ENCODE measurements around the gene SPHK2.

The SPHK2 gene

GRCh38 chr19:48639483-48640375 is 20.4 kb downstream of the SPHK2 start:
- Histone ChIP-seq H2BK5ac (ENCODE audit: low read length) (no peak overlapping the region), H4K8ac (ENCODE audit: low read depth, low read length) (no peak overlapping the region), H3K23ac (ENCODE audit: low read length) (no peak overlapping the region), H3K9ac (ENCODE audit: low read length) (no peak overlapping the region), H3K4me3 (ENCODE audit: low read length) (no peak overlapping the region), H3K4me1 (ENCODE audit: control insufficient read depth, low read depth, low read length) (peaks cover 7% of the 10 kb centered on the region), H2AK5ac (ENCODE audit: low read length) (no peak overlapping the region), H3K4ac (ENCODE audit: low read depth, low read length) (no peak overlapping the region), H3K36me3 (ENCODE audit: control insufficient read depth, insufficient read depth, low read length) (no peaks in the 10 kb centered on the region), H4K5ac (ENCODE audit: low read length) (no peak overlapping the region), H3K27ac (ENCODE audit: low read depth, low read length) (no peak overlapping the region), H3K56ac (ENCODE audit: low read length) (no peak overlapping the region), H3K79me1 (ENCODE audit: low read length) (no peaks in the 10 kb centered on the region), H2BK120ac (ENCODE audit: low read depth, low read length) (no peak overlapping the region), H3K18ac (ENCODE audit: low read length) (no peak overlapping the region), H3K79me2 (ENCODE audit: control insufficient read depth, insufficient read depth, low read length) (no peaks in the 10 kb centered on the region), H3K4me2 (ENCODE audit: low read length) (no peak overlapping the region), H3K27me3 (ENCODE audit: insufficient read depth, low read length, poor library complexity) (peaks cover 9% of the 10 kb centered on the region), H2BK15ac (replicated peaks; ENCODE audit: low read depth) (no peak overlapping the region)
- WGBS (ENCODE audit: extremely low coverage, insufficient coverage, low lambda C conversion rate): no CpG with 5 or more reads among the region's 33 CpGs
- DNase-seq: no peak

GRCh38 chr19:48641850-48642249 is 22.5 kb downstream of the SPHK2 start:
- no peaks in the 10 kb centered on the region for H3K79me2 ChIP-seq (ENCODE audit: control insufficient read depth, insufficient read depth, low read length)
- no peak overlapping the region for H2BK15ac ChIP-seq (replicated peaks; ENCODE audit: low read depth)
- H3K56ac ChIP-seq (ENCODE audit: low read length): no peak overlapping the region
- no peak overlapping the region for H3K27ac ChIP-seq (ENCODE audit: low read depth, low read length)
- H3K4me3 ChIP-seq (ENCODE audit: low read length): no peak overlapping the region
- H2BK120ac ChIP-seq (ENCODE audit: low read depth, low read length): no peak overlapping the region
- DNase-seq: no peak
- no peaks in the 10 kb centered on the region for H3K27me3 ChIP-seq (ENCODE audit: insufficient read depth, low read length, poor library complexity)
- H3K4ac ChIP-seq (ENCODE audit: low read depth, low read length): no peak overlapping the region
- H3K23ac ChIP-seq (ENCODE audit: low read length): no peak overlapping the region
- no peaks in the 10 kb centered on the region for H3K79me1 ChIP-seq (ENCODE audit: low read length)
- H4K8ac ChIP-seq (ENCODE audit: low read depth, low read length): no peak overlapping the region
- no peak overlapping the region for H3K4me2 ChIP-seq (ENCODE audit: low read length)
- peaks cover 4% of the 10 kb centered on the region for H3K4me1 ChIP-seq (ENCODE audit: control insufficient read depth, low read depth, low read length)
- H3K36me3 ChIP-seq (ENCODE audit: control insufficient read depth, insufficient read depth, low read length): no peaks in the 10 kb centered on the region
- H3K9ac ChIP-seq (ENCODE audit: low read length): no peak overlapping the region
- no peak overlapping the region for H2AK5ac ChIP-seq (ENCODE audit: low read length)
- no peak overlapping the region for H4K5ac ChIP-seq (ENCODE audit: low read length)
- H2BK5ac ChIP-seq (ENCODE audit: low read length): no peak overlapping the region
- no peak overlapping the region for H3K18ac ChIP-seq (ENCODE audit: low read length)
- WGBS (ENCODE audit: extremely low coverage, insufficient coverage, low lambda C conversion rate): no CpG with 5 or more reads among the region's 2 CpGs

- DNase-seq: no peak
- no peak overlapping the region for H3K4me2 ChIP-seq (ENCODE audit: low read length)
- H3K4me1 ChIP-seq (ENCODE audit: control insufficient read depth, low read depth, low read length): peaks cover 4% of the 10 kb centered on the region
- H3K4ac ChIP-seq (ENCODE audit: low read depth, low read length): no peak overlapping the region
- no peak overlapping the region for H3K27ac ChIP-seq (ENCODE audit: low read depth, low read length)
- no peak overlapping the region for H3K4me3 ChIP-seq (ENCODE audit: low read length)
- H4K5ac ChIP-seq (ENCODE audit: low read length): no peak overlapping the region
- H2BK120ac ChIP-seq (ENCODE audit: low read depth, low read length): no peak overlapping the region
- H3K36me3 ChIP-seq (ENCODE audit: control insufficient read depth, insufficient read depth, low read length): no peaks in the 10 kb centered on the region
- no CpG with 5 or more reads among the region's 5 CpGs for WGBS (ENCODE audit: extremely low coverage, insufficient coverage, low lambda C conversion rate)
- H4K8ac ChIP-seq (ENCODE audit: low read depth, low read length): no peak overlapping the region
- H3K79me2 ChIP-seq (ENCODE audit: control insufficient read depth, insufficient read depth, low read length): no peaks in the 10 kb centered on the region
- no peak overlapping the region for H2BK15ac ChIP-seq (replicated peaks; ENCODE audit: low read depth)
- no peaks in the 10 kb centered on the region for H3K79me1 ChIP-seq (ENCODE audit: low read length)
- H2BK5ac ChIP-seq (ENCODE audit: low read length): no peak overlapping the region
- H3K9ac ChIP-seq (ENCODE audit: low read length): no peak overlapping the region
- H3K27me3 ChIP-seq (ENCODE audit: insufficient read depth, low read length, poor library complexity): no peaks in the 10 kb centered on the region
- no peak overlapping the region for H2AK5ac ChIP-seq (ENCODE audit: low read length)
- H3K18ac ChIP-seq (ENCODE audit: low read length): no peak overlapping the region
- no peak overlapping the region for H3K56ac ChIP-seq (ENCODE audit: low read length)
- H3K23ac ChIP-seq (ENCODE audit: low read length): no peak overlapping the region
Observed at GRCh38 chr19:48642862-48643261, 23.6 kb downstream of the SPHK2 start.

- Histone ChIP-seq H3K27me3 (ENCODE audit: insufficient read depth, low read length, poor library complexity) (no peaks in the 10 kb centered on the region), H3K56ac (ENCODE audit: low read length) (no peak overlapping the region), H4K5ac (ENCODE audit: low read length) (no peak overlapping the region), H3K4ac (ENCODE audit: low read depth, low read length) (no peak overlapping the region), H2BK120ac (ENCODE audit: low read depth, low read length) (no peak overlapping the region), H3K4me3 (ENCODE audit: low read length) (no peak overlapping the region), H3K23ac (ENCODE audit: low read length) (no peak overlapping the region), H3K18ac (ENCODE audit: low read length) (no peak overlapping the region), H3K4me2 (ENCODE audit: low read length) (no peak overlapping the region), H3K9ac (ENCODE audit: low read length) (peak overlapping the region; percentile 22), H2AK5ac (ENCODE audit: low read length) (no peak overlapping the region), H3K79me1 (ENCODE audit: low read length) (no peaks in the 10 kb centered on the region), H3K79me2 (ENCODE audit: control insufficient read depth, insufficient read depth, low read length) (no peaks in the 10 kb centered on the region), H3K4me1 (ENCODE audit: control insufficient read depth, low read depth, low read length) (no peaks in the 10 kb centered on the region), H2BK5ac (ENCODE audit: low read length) (no peak overlapping the region), H3K27ac (ENCODE audit: low read depth, low read length) (no peak overlapping the region), H3K36me3 (ENCODE audit: control insufficient read depth, insufficient read depth, low read length) (no peaks in the 10 kb centered on the region), H4K8ac (ENCODE audit: low read depth, low read length) (no peak overlapping the region), H2BK15ac (replicated peaks; ENCODE audit: low read depth) (no peak overlapping the region)
- no peak for DNase-seq
- whole genome bisulfite sequencing (ENCODE audit: extremely low coverage, insufficient coverage, low lambda C conversion rate): no CpG with 5 or more reads among the region's 4 CpGs
Observed at GRCh38 chr19:48644355-48644754, 25.0 kb downstream of the SPHK2 start.

GRCh38 chr19:48644839-48645619 is 25.7 kb downstream of the SPHK2 start:
- Histone ChIP-seq H3K23ac (ENCODE audit: low read length) (no peak overlapping the region), H3K4me2 (ENCODE audit: low read length) (peak overlapping the region; percentile 96), H3K27me3 (ENCODE audit: insufficient read depth, low read length, poor library complexity) (no peaks in the 10 kb centered on the region), H3K4me3 (ENCODE audit: low read length) (peak overlapping the region; percentile 13), H3K4me1 (ENCODE audit: control insufficient read depth, low read depth, low read length) (no peaks in the 10 kb centered on the region), H3K27ac (ENCODE audit: low read depth, low read length) (peak overlapping the region; percentile 55), H3K79me2 (ENCODE audit: control insufficient read depth, insufficient read depth, low read length) (no peaks in the 10 kb centered on the region), H3K18ac (ENCODE audit: low read length) (peak overlapping the region; percentile 19), H4K5ac (ENCODE audit: low read length) (no peak overlapping the region), H2BK120ac (ENCODE audit: low read depth, low read length) (peak overlapping the region; percentile 2), H3K9ac (ENCODE audit: low read length) (peak overlapping the region; percentile 69), H3K79me1 (ENCODE audit: low read length) (no peaks in the 10 kb centered on the region), H3K56ac (ENCODE audit: low read length) (peak overlapping the region; percentile 79), H2BK15ac (replicated peaks; ENCODE audit: low read depth) (no peak overlapping the region), H4K8ac (ENCODE audit: low read depth, low read length) (no peak overlapping the region), H2BK5ac (ENCODE audit: low read length) (no peak overlapping the region), H2AK5ac (ENCODE audit: low read length) (no peak overlapping the region), H3K36me3 (ENCODE audit: control insufficient read depth, insufficient read depth, low read length) (no peaks in the 10 kb centered on the region), H3K4ac (ENCODE audit: low read depth, low read length) (no peak overlapping the region)
- WGBS (ENCODE audit: extremely low coverage, insufficient coverage, low lambda C conversion rate): no CpG with 5 or more reads among the region's 25 CpGs
- DNase-seq: peak; percentile 88
